Gastroesophageal sphincter (tissue), 3 donors: ENCODE measurements around the gene BFSP1.

Source experiments
- CTCF ChIP-seq, 4 experiments: fragments of 200-600 bp in 2 of 4; fragments of 450-650 bp in 2 of 4; sonication (generic) in 1 of 4; IDR thresholded peaks; one replicate each; pipeline ENCODE4 v1.5.1; 2017 to 2019; ENCODE audit warnings: antibody characterized with exemption in 4 of 4, mild to moderate bottlenecking in 2 of 4, moderate library complexity in 2 of 4
- EP300 ChIP-seq: sonication (generic); formaldehyde crosslinking; IDR thresholded peaks from one replicate; pipeline ENCODE4 v1.6.1; 2017; ENCODE audit warnings: antibody characterized with exemption, mild to moderate bottlenecking

- TF ChIP-seq CTCF (IDR thresholded peaks at IDR 0.05) (no peak), EP300 (no peak)
Observed at GRCh38 chr20:17510548-17510947, 20.6 kb downstream of the BFSP1 start.
